GM12878 (cell line): ENCODE data around the gene FHL5. TPM values are rescaled to one million over a fixed set of nuclear protein-coding genes. Genes with fewer than 3 reads are reported as not detected.

Experiments
- ATAC-seq: fragments of 200-7000 bp; cut with Tn5 transposase; 3 replicates; pipeline ENCODE4 v1.9.1; 2020; ENCODE audit warnings: mild to moderate bottlenecking, moderate library complexity
- BruUV-seq: library from RNA; stranded (reverse); fragments of 400-500 nt; replicated peaks from 2 replicates; lab custom pipeline; 2021; lab: Mats Ljungman, UMichigan
- CTCF ChIA-PET: fragments of 300-600 bp; sonication (Branson Sonifier 250); formaldehyde crosslinking; extraction: SDS; loops from one replicate; lab custom pipeline; 2021; ENCODE audit warnings: inconsistent platforms; lab: Yijun Ruan, JAX
- POLR2A ChIA-PET: fragments of 350-600 bp; formaldehyde crosslinking; extraction: SDS; loops from one replicate; lab custom pipeline; 2021; ENCODE audit warnings: inconsistent platforms; lab: Charles Lee
- RAD21 ChIA-PET: fragments of 300-600 bp; sonication (Branson Sonifier 250); formaldehyde crosslinking; loops from one replicate; lab custom pipeline; 2023; ENCODE audit warnings: antibody characterized with exemption; ENCODE audit not compliant: unreplicated experiment; lab: Charles Lee
- SMC1A ChIA-PET: fragments of 300-600 bp; sonication (Branson Sonifier 250); formaldehyde crosslinking; loops from one replicate; lab custom pipeline; 2023; ENCODE audit not compliant: unreplicated experiment, uncharacterized antibody; lab: Charles Lee
- DNase-seq: peaks from one replicate; pipeline ENCODE4 v3.0.0-alpha.2; 2011; ENCODE audit warnings: low read depth, low spot score
- FAIRE-seq: peaks from 3 replicates; lab custom pipeline; 2011; peaks lifted over from hg19 to GRCh38; lab: Jason Lieb, UNC
- H2AFZ ChIP-seq: 2 replicates; pipeline ENCODE4 v1.6.0; 2011; ENCODE audit warnings: low read depth, low read length, control low read depth; ENCODE audit not compliant: control insufficient read depth
- H3K27ac ChIP-seq: 2 replicates; pipeline ENCODE4 v1.5.1; 2011; ENCODE audit warnings: control low read depth; ENCODE audit not compliant: control insufficient read depth, insufficient read depth
- H3K27me3 ChIP-seq, 2 experiments: replicated peaks in 1 of 2; 2 replicates each; pipeline versions ENCODE4 v1.6.0 to v1.6.1; 2011; ENCODE audit warnings: low read length in 1 of 2; ENCODE audit not compliant: control insufficient read depth in 2 of 2, insufficient read depth in 2 of 2
- H3K36me3 ChIP-seq, 2 experiments: 2 replicates each; pipeline ENCODE4 v1.5.1; 2011; ENCODE audit warnings: low read length in 1 of 2; ENCODE audit not compliant: control insufficient read depth in 2 of 2, insufficient read depth in 2 of 2
- H3K4me1 ChIP-seq: 2 replicates; pipeline ENCODE4 v1.6.1; 2011; ENCODE audit warnings: mild to moderate bottlenecking, low read length, moderate library complexity, mixed read lengths; ENCODE audit not compliant: control insufficient read depth, insufficient read depth
- H3K4me2 ChIP-seq: 2 replicates; pipeline ENCODE4 v1.6.0; 2011; ENCODE audit warnings: control low read depth; ENCODE audit not compliant: control insufficient read depth, insufficient read depth
- H3K4me3 ChIP-seq: fragments of 200-600 bp; sonication (generic); 2 replicates; pipeline ENCODE4 v1.5.1; 2016
- H3K79me2 ChIP-seq: 2 replicates; pipeline ENCODE4 v1.6.0; 2011; ENCODE audit warnings: low read length; ENCODE audit not compliant: control insufficient read depth, insufficient read depth
- H3K9ac ChIP-seq: 2 replicates; pipeline ENCODE4 v1.8.0; 2011; ENCODE audit warnings: low read length, control low read depth, mixed read lengths; ENCODE audit not compliant: control insufficient read depth, insufficient read depth
- H3K9me3 ChIP-seq: replicated peaks from 3 replicates; pipeline ENCODE4 v1.5.1; 2011; ENCODE audit warnings: mild to moderate bottlenecking, low read length; ENCODE audit not compliant: control insufficient read depth, insufficient read depth
- H4K20me1 ChIP-seq: 2 replicates; pipeline ENCODE4 v1.6.0; 2011; ENCODE audit not compliant: control insufficient read depth, insufficient read depth
- ATF7 ChIP-seq: fragments of 450-650 bp; IDR thresholded peaks from 2 replicates; pipeline ENCODE4 v1.6.1; 2016; ENCODE audit warnings: low read depth, mild to moderate bottlenecking
- CREB1 ChIP-seq: IDR thresholded peaks from 2 replicates; pipeline ENCODE4 v1.6.1; 2012; ENCODE audit warnings: low read depth, mild to moderate bottlenecking, inconsistent platforms
- CREM ChIP-seq: IDR thresholded peaks from 2 replicates; pipeline ENCODE4 v1.6.1; 2014; ENCODE audit warnings: antibody characterized with exemption, low read depth
- EGR1 ChIP-seq, 2 experiments: IDR thresholded peaks; 1 replicate in 1 of 2; 2 replicates in 1 of 2; pipeline ENCODE4 v1.6.1; 2011 to 2012; ENCODE audit warnings: low read depth in 2 of 2, low read length in 2 of 2, borderline replicate concordance in 1 of 2, mild to moderate bottlenecking in 1 of 2, moderate library complexity in 1 of 2
- EP300 ChIP-seq, 2 experiments: fragments of 150-350 bp in 1 of 2; IDR thresholded peaks; 2 replicates each; pipeline ENCODE4 v1.6.1; 2011 to 2012; ENCODE audit warnings: low read depth in 2 of 2, low read length in 2 of 2, borderline replicate concordance in 1 of 2, improper control_type of control experiment in 1 of 2, inconsistent platforms in 1 of 2; ENCODE audit not compliant: control insufficient read depth in 1 of 2
- MXI1 ChIP-seq: fragments of 150-350 bp; IDR thresholded peaks from 2 replicates; pipeline ENCODE4 v1.6.1; 2011; ENCODE audit warnings: low read depth, mild to moderate bottlenecking, inconsistent platforms, low read length, improper control_type of control experiment
- POLR2AphosphoS5 ChIP-seq: IDR thresholded peaks from 2 replicates; pipeline ENCODE4 v1.6.1; 2011; ENCODE audit warnings: mild to moderate bottlenecking, low read length, inconsistent platforms
- SIX5 ChIP-seq: IDR thresholded peaks from 2 replicates; pipeline ENCODE4 v1.6.1; 2011; ENCODE audit warnings: mild to moderate bottlenecking, low read depth, low read length, moderate library complexity; ENCODE audit not compliant: severe bottlenecking
- ZZZ3 ChIP-seq: IDR thresholded peaks from 2 replicates; pipeline ENCODE4 v1.6.1; 2011; ENCODE audit warnings: low read depth; ENCODE audit not compliant: control insufficient read depth, insufficient read length
- WGBS: methylation state at CpG from one replicate; pipeline ENCODE4 v1.1.6; 2016; ENCODE audit warnings: low lambda C conversion rate; ENCODE audit not compliant: insufficient replicate concordance, insufficient coverage; ENCODE audit errors: missing lambda C conversion rate; 5-methylcytosine and 5-hydroxymethylcytosine counted together
- in situ Hi-C: fragments of 300-500 bp; cut with MboI; formaldehyde crosslinking; loops from 9 replicates; pipeline ENCODE4 v1.14.3; 2018; ENCODE audit warnings: mixed read lengths
- intact Hi-C: fragments of 100-400 bp; cut with micrococcal nuclease; formaldehyde crosslinking; loops from one replicate; pipeline ENCODE4 v1.14.2; 2022; ENCODE audit not compliant: unreplicated experiment
- polyA plus RNA-seq, 11 experiments: library from polyadenylated mRNA; depleted of rRNA in 4 of 11; unstranded in 6 of 11; stranded (reverse) in 5 of 11; fragments of >200 nt; fragmentation: Nextera tagmentation in 4 of 11; fragmentation: Illumina TruSeq in 1 of 11; extraction: Ambion mirVana in 4 of 11; extraction: Trizol in 1 of 11; gene quantifications; 1 replicate in 1 of 11; 2 replicates in 10 of 11; pipeline versions ENCODE4 v1.2.1 to v1.2.3, GENCODE V29; 2011 to 2016; ENCODE audit warnings: inconsistent platforms in 2 of 11, missing spikeins in 2 of 11, low read depth in 1 of 11
- total RNA-seq, 4 experiments: library from RNA; depleted of rRNA in 3 of 4; stranded (reverse); fragments of >200 nt in 3 of 4; fragmentation: Illumina TruSeq in 1 of 4; extraction: Trizol in 1 of 4; gene quantifications; 2 replicates each; pipeline versions ENCODE4 v1.2.1 to v1.2.3, GENCODE V29; 2013 to 2021

The FHL5 gene
- total and polyA plus RNA-seq, 10 of the 15 experiments (the other 5 are each of a cell fraction or from before 2014, with no cell fraction given) = 0.16 TPM; not detected in 9

GRCh38 chr6:96522465-96523009 lies 40.4 kb upstream of the FHL5 start:
- H3K27me3 ChIP-seq = no peaks in the 10 kb centered on the region
- no peak for DNase-seq
- ChIA-PET RAD21 (no interaction called here), SMC1A (interaction anchor here (0.6 to 2.0 kb wide), 4 partner anchors 9 to 1032 kb away, joined by 3 to 14 read pairs (median 4); no protein-coding TSS in a partner anchor), POLR2A (no interaction called here), CTCF (interaction anchor here (0.7 to 1.1 kb wide), 3 partner anchors 15 to 311 kb away, joined by 3 to 5 read pairs (median 3); no protein-coding TSS in a partner anchor)
- TF ChIP-seq EP300 (IDR thresholded peaks at IDR 0.05; ENCODE audit: borderline replicate concordance in 1 of 2, control insufficient read depth in 1 of 2, low read depth in 2 of 2, low read length in 2 of 2) (no peak), MXI1 (peak; percentile 65; the same call in 1 of the 2 replicates)
- BruUV-seq = TSS peak; percentile 69
- no peaks in the 10 kb centered on the region for H3K4me1 ChIP-seq
- H3K9me3 ChIP-seq = no peaks in the 10 kb centered on the region
- H4K20me1 ChIP-seq = no peaks in the 10 kb centered on the region
- H3K4me2 ChIP-seq = peak overlapping the region; percentile 84
- H3K9ac ChIP-seq = peak overlapping the region; percentile 98
- peak overlapping the region; percentile 96 for H3K27ac ChIP-seq
- H2AFZ ChIP-seq = peak overlapping the region; percentile 86
- H3K4me3 ChIP-seq = peak overlapping the region; percentile 91
- in situ Hi-C loops (loop anchor here (10.0 kb wide), 3 partner anchors 372 to 948 kb away; partner anchors contain the start of genes MANEA and NDUFAF4), intact Hi-C loops (loop anchor here (1.0 to 5.0 kb wide), 4 partner anchors 90 to 945 kb away; partner anchors contain the start of genes GPR63, MANEA and NDUFAF4)
- H3K79me2 ChIP-seq = peaks cover 43% of the 10 kb centered on the region
- 0% methylated on average over 5 of the region's 5 CpGs for WGBS
- H3K36me3 ChIP-seq = peaks cover 0 to 4% of the 10 kb centered on the region in 2 experiments; a peak in 1 of 4 replicates
- peak; percentile 54 for ATAC-seq
- peak; percentile 78 for FAIRE-seq

- ATAC-seq = peak; percentile 11
- H3K9me3 ChIP-seq = peaks cover 11% of the 10 kb centered on the region
- H3K4me1 ChIP-seq = no peaks in the 10 kb centered on the region; the same call in 1 of the 2 replicates
- TF ChIP-seq ATF7 = no peak
- no peak for TF ChIP-seq CREM
- no peak for TF ChIP-seq POLR2AphosphoS5
- no peak for TF ChIP-seq CREB1
- TF ChIP-seq ZZZ3 = no peak
- no peak for TF ChIP-seq SIX5
- TF ChIP-seq EGR1 (IDR thresholded peaks at IDR 0.05; ENCODE audit: borderline replicate concordance in 1 of 2, low read depth in 2 of 2, low read length in 2 of 2) = no peak
- H3K79me2 ChIP-seq = peaks cover 17% of the 10 kb centered on the region
- H3K27me3 ChIP-seq = no peaks in the 10 kb centered on the region
- in situ Hi-C loops = loop anchor here (10.0 kb wide), 3 partner anchors 367 to 953 kb away; partner anchors contain the start of genes MANEA and NDUFAF4
- H3K4me2 ChIP-seq = no peak overlapping the region
- FAIRE-seq = no peak
- no peak overlapping the region for H3K27ac ChIP-seq
- CTCF ChIA-PET = interaction anchor here (1.1 to 3.6 kb wide), 6 partner anchors 8 to 531 kb away, joined by 3 to 16 read pairs (median 5); partner anchors contain the start of gene NDUFAF4
- H3K9ac ChIP-seq = no peak overlapping the region
- SMC1A ChIA-PET = interaction anchor here (0.5 to 1.5 kb wide), 6 partner anchors 9 to 496 kb away, joined by 3 to 7 read pairs (median 3); no protein-coding TSS in a partner anchor
- RAD21 ChIA-PET = interaction anchor here (2.5 kb wide), 1 partner anchor 16 kb away, joined by 9 read pairs; no protein-coding TSS in a partner anchor
- no peaks in the 10 kb centered on the region for H4K20me1 ChIP-seq
- WGBS = 96% methylated on average over 3 of the region's 3 CpGs
- H3K4me3 ChIP-seq = no peak overlapping the region
- H3K36me3 ChIP-seq = peaks cover 6 to 24% of the 10 kb centered on the region in 2 experiments
- BruUV-seq = no TSS peak
- POLR2A ChIA-PET = interaction anchor here (1.2 kb wide), 1 partner anchor 27 kb away, joined by 3 read pairs; no protein-coding TSS in a partner anchor
- H2AFZ ChIP-seq = no peak overlapping the region
- DNase-seq = no peak
- intact Hi-C loops = no loop called here
Measured at GRCh38 chr6:96528193-96528592, 34.7 kb upstream of the FHL5 start.
